ENCODE data around the gene KDM3A. TPM values are rescaled to one million over a fixed set of nuclear protein-coding genes. Genes with fewer than 3 reads are reported as not detected.

KDM3A gene
- total and polyA plus RNA-seq, 2 of the 8 experiments (the other 6 are each of a cell fraction or from before 2014, with no cell fraction given) = 15.8 to 29.2 TPM

- TF ChIP-seq NRF1 (IDR thresholded peaks at IDR 0.05; ENCODE audit: low read depth, low read length) (no peak), RBBP5 (IDR thresholded peaks at IDR 0.05; ENCODE audit: borderline replicate concordance, low read depth, low read length) (no peak)
These were observed 77.3 kb downstream of the KDM3A start (continued) for GRCh38 chr2:86518481-86518880.
